A549 (cell line): ENCODE results near the gene DST.

Experiments
- CTCF ChIP-seq: fragments of >200 bp; sonication (Bioruptor Twin); formaldehyde crosslinking; IDR thresholded peaks from 3 replicates; pipeline ENCODE4 v1.5.1; 2016
- ESRRA ChIP-seq: fragments of 150-350 bp; IDR thresholded peaks from 2 replicates; pipeline ENCODE4 v1.6.1; 2014; ENCODE audit warnings: mild to moderate bottlenecking, low read length, borderline replicate concordance
- GATA3 ChIP-seq: IDR thresholded peaks from 2 replicates; pipeline ENCODE4 v1.6.1; 2012; ENCODE audit warnings: borderline replicate concordance
- HMGXB4 ChIP-seq: fragments of 250-450 bp; sonication (Bioruptor Pico); IDR thresholded peaks from 2 replicates; pipeline ENCODE4 v1.5.0; 2021; ENCODE audit warnings: mild to moderate bottlenecking, moderate library complexity, borderline replicate concordance
- JUN ChIP-seq, 2 experiments: fragments of >200 bp; sonication (Bioruptor Twin); formaldehyde crosslinking; IDR thresholded peaks; 2 replicates in 1 of 2; 3 replicates in 1 of 2; pipeline ENCODE4 v1.6.1; 2016 to 2017
- KDM1A ChIP-seq: fragments of 200-600 bp; sonication (generic); IDR thresholded peaks from 2 replicates; pipeline ENCODE4 v1.6.1; 2016; ENCODE audit warnings: low read depth, mild to moderate bottlenecking
- MAFK ChIP-seq: fragments of 450-650 bp; IDR thresholded peaks from 2 replicates; pipeline ENCODE4 v1.6.1; 2014; ENCODE audit not compliant: partially characterized antibody
- MYC ChIP-seq: IDR thresholded peaks from 2 replicates; pipeline ENCODE4 v1.6.1; 2012; ENCODE audit warnings: mild to moderate bottlenecking, inconsistent platforms, low read length, improper control_type of control experiment, borderline replicate concordance
- POLR2A ChIP-seq: IDR thresholded peaks from 2 replicates; pipeline ENCODE4 v1.6.1; 2012; ENCODE audit warnings: mild to moderate bottlenecking, low read length
- SREBF2 ChIP-seq: fragments of 450-650 bp; IDR thresholded peaks from 2 replicates; pipeline ENCODE4 v1.6.1; 2014; ENCODE audit warnings: mild to moderate bottlenecking, moderate library complexity
- TF ChIP-seq, protein P1 (sequence below): fragments of 200-600 bp; sonication (generic); IDR thresholded peaks from 2 replicates; pipeline ENCODE4 v1.6.1; 2016; ENCODE audit warnings: antibody characterized with exemption, mild to moderate bottlenecking, moderate library complexity
- TF ChIP-seq, protein P2 (sequence below): fragments of >200 bp; sonication (Bioruptor Twin); formaldehyde crosslinking; IDR thresholded peaks from 3 replicates; pipeline ENCODE4 v1.6.1; 2016

- no peak for TF ChIP-seq CTCF
- TF ChIP-seq ESRRA: no peak
- no peak for TF ChIP-seq POLR2A
- TF ChIP-seq, protein P1, sequence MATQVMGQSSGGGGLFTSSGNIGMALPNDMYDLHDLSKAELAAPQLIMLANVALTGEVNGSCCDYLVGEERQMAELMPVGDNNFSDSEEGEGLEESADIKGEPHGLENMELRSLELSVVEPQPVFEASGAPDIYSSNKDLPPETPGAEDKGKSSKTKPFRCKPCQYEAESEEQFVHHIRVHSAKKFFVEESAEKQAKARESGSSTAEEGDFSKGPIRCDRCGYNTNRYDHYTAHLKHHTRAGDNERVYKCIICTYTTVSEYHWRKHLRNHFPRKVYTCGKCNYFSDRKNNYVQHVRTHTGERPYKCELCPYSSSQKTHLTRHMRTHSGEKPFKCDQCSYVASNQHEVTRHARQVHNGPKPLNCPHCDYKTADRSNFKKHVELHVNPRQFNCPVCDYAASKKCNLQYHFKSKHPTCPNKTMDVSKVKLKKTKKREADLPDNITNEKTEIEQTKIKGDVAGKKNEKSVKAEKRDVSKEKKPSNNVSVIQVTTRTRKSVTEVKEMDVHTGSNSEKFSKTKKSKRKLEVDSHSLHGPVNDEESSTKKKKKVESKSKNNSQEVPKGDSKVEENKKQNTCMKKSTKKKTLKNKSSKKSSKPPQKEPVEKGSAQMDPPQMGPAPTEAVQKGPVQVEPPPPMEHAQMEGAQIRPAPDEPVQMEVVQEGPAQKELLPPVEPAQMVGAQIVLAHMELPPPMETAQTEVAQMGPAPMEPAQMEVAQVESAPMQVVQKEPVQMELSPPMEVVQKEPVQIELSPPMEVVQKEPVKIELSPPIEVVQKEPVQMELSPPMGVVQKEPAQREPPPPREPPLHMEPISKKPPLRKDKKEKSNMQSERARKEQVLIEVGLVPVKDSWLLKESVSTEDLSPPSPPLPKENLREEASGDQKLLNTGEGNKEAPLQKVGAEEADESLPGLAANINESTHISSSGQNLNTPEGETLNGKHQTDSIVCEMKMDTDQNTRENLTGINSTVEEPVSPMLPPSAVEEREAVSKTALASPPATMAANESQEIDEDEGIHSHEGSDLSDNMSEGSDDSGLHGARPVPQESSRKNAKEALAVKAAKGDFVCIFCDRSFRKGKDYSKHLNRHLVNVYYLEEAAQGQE: no peak
- TF ChIP-seq JUN (IDR thresholded peaks at IDR 0.05): no peak
- no peak for TF ChIP-seq MYC
- TF ChIP-seq HMGXB4 (CRISPR knock-in tag): no peak
- TF ChIP-seq, protein P2, sequence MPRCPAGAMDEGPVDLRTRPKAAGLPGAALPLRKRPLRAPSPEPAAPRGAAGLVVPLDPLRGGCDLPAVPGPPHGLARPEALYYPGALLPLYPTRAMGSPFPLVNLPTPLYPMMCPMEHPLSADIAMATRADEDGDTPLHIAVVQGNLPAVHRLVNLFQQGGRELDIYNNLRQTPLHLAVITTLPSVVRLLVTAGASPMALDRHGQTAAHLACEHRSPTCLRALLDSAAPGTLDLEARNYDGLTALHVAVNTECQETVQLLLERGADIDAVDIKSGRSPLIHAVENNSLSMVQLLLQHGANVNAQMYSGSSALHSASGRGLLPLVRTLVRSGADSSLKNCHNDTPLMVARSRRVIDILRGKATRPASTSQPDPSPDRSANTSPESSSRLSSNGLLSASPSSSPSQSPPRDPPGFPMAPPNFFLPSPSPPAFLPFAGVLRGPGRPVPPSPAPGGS: no peak
- TF ChIP-seq SREBF2: no peak
- TF ChIP-seq KDM1A: no peak
- peak; percentile 76 for TF ChIP-seq MAFK
- no peak for TF ChIP-seq GATA3
Measured at GRCh38 chr6:56659721-56660380, 17.2 kb upstream of the DST start.
